NCI-H2081 (cell line): ENCODE data around the gene MAGI3.

Experiments used
- DNase-seq, 2 experiments: peaks; one replicate each; lab custom pipeline; 2025; lab: John Stamatoyannopoulos, UW

Gene MAGI3

DNA sequence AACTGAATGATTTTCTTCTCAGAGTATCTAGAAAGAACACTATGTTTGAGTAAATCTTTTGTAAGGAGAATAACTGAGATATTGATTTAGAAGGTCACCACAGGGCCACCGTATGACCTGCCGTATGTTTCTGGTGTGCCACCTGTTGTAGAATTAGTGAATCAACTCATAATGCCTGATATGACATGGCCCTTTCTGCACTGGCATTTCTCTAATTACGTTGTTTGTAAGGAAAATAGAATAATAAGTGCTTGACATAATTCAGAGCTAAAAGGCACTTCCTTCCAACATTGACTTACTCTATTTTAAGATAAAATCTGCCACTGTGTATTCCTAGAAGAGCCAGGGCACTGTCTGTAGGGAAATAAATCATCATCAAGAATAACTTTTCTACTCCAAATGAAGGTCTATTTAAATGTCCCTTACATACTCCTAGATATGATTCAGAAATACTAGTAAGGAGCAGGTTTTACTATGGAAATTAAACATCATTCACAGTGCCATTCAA is 267.3 kb downstream of the MAGI3 start:
- DNase-seq = no peak

DNA sequence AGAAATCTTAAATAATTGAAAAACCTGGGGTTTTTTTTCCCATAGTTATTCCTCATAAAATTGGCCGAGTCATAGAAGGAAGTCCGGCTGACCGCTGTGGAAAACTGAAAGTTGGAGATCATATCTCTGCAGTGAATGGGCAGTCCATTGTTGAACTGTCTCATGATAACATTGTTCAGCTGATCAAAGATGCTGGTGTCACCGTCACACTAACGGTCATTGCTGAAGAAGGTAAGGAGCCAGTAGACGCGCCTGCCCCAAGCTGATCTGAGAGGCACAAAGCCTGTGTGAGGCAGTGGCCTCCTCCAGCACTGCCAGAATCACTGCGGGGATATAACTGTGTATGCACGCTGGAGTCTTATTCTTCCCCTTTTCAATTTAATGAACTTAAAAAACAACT is 268.7 kb downstream of the MAGI3 start:
- DNase-seq = no peak

DNA sequence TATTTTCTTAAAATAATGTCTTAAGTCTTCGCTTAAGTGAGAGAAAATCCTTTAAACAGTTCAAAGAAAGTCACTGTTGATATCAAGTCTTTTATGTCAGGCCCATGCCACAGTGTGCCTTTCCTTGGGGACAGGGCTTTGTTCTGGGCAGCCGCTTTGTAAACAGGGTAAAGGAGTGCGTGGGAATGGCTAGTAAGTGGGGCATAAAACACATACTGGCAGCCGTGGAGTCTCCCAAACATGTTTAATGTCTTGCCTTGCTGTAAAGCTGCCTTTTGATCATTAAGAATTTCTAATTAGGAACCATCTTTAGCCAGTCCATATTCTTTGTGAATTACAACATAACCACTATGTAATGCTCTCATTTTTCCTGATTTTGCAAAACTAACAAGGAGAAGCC is 269.2 kb downstream of the MAGI3 start:
- no peak for DNase-seq

DNA sequence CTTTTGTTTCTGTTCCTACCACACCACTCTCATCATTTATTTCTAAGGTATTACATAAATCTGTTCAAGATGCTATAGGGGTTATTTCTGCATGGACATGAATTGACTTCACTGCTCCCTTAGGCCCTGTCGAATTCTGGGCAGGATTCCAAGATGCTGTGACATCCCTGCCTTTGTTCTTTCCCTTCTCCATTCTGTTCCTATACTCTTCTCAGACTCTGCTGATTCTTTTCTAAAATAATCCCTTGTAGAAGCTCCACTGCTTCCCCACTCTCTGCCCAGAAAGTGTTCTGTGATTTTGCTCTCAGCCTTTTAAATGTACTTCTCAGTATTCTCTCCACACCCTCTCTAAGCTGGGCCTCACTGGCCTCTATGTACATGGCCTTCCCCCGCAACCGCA is 269.8 kb downstream of the MAGI3 start:
- no peak for DNase-seq

DNA sequence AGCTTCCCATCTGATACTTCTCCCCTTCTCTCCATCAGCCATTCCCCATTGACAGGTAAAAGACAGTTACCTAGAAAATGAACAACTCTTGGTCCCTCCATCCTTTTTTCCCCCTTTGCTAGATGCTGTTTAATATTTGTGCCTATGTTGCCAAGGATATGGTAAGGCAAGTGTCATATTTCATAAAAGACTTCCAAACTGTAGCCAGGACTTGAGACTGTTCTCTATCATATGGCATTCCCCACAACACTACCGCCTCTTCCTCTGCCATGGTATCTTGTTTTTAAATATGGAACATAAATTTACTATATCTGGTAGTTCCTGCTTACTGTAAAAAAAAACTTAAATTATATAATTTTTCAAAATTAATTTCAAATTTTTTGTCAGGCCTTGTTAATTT is 271.8 kb downstream of the MAGI3 start:
- DNase-seq = no peak

DNA sequence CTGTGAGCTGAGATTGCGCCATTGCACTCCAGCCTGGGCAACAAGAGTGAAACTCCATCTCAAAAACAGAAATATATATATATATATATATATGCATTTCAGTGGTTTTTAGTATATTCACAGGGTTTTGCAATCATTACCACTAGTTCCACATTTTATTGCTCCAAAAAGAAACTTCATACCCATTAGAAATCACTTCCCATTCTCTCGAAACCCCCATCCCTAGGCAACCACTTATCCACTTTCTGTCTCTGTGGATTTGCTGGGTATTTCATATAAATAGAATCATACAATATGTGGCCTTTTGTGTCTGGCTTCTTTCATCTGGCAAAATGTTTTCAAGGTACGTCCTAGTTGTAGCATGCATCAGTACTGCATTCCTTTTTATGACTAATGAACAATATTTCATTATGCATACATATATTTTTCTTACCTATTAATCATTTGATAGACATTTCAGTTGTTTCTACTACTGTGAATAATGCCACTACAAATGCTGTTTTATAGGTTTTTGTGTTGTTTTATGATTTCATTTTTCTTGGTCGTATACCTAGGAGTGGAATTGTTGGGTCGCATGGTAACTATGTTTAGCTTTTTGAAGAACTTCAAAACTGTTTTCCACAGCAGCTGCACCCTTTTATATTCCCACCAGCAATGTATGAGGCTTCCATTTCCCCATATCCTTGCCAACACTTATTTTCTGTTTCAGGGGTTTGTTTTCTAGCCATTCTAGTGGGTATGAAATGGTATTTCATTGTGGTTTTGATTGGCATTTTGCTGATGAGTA is 273.0 kb downstream of the MAGI3 start:
- DNase-seq = no peak

DNA sequence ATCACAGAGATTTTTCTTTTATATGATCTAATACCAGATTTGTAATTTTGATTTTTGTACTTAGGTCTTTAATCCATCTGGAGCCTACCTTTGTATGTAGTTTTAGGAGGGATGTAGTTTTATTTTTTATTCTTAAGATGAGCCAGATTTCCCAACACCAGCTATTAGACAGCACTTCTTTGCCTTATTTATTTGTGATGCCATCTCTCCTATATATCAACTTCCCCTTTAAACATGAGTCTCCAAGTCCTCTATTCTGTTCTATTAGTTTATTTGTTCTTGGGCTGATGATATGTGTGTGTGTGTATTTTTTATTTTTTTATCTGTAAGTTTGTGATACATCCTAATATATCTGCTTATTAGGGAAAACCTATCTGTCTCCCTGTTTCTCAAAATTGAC is 274.8 kb downstream of the MAGI3 start:
- DNase-seq = no peak

DNA sequence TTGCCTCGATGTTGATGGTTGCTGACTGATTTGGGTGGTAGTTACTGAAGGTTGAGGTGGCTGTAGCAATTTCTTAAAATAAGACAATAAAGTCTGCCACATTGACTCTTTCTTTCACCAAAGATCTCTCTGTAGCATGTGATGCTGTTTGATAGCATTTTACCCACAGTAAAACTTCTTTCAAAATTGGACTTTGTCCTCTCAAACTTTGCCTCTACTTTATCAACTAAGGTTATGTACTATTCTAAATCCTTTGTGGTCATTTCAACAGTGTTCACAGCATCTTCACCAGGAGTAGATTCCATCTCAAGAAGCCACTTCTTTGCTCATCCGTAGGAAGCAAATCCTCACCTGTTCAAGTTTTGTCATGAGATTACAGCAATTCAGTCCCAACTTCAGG is 275.8 kb downstream of the MAGI3 start:
- no peak for DNase-seq

DNA sequence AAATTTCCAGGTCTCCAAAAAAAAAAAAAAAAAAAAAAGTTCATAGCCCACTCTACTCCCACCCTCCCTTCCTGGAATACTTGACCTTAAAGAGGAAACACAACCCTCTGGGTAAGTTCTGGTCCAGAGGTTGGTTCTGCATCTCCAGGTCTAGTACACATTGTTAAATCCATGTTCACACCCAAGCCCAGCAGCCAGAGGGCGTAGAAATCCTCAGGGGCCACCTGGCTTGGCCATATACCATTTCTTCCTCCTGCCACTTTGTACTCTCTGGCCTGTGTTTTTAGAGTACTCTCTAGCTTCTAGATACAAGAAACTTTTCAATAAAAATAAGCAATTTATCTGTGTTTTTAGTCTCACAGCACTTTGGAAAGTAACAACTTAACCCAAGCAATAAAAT is 279.7 kb downstream of the MAGI3 start:
- no peak for DNase-seq

DNA sequence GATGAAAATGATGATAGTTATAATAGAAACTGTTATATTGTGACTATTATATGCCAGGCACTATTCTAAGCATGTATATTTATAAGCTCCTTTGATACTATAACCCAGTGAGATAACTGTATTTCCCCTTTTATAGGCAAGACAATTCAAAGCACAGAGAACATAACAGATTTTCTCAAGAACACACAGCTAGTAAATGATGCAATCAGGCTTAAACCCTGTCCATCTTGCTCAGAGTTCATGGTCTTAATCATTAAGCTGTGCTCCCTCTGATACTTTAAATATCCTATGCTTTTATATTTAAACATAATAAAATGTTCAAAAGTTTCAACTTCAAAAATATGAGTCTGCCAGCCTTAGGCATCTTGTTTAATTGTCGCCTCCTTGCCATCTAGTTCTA is 280.3 kb downstream of the MAGI3 start:
- no peak for DNase-seq

DNA sequence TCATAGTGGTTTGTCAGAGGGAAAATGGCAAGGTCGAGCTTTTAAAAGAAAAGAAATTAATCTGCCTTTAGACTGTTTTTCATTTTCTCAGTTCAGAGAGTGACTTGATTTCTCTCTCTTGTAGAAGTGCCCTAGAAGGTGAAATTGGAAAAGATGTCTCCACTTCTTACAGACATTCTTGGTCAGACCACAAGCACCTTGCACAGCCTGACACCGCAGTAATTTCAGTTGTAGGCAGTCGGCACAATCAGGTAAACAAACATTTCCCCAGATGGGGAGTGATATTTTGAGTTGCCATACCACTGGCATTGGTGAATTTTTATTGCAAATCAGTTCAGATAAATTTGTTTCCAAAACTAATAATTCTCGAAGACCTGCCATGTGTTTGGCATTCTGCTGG is 282.2 kb downstream of the MAGI3 start:
- no peak for DNase-seq

DNA sequence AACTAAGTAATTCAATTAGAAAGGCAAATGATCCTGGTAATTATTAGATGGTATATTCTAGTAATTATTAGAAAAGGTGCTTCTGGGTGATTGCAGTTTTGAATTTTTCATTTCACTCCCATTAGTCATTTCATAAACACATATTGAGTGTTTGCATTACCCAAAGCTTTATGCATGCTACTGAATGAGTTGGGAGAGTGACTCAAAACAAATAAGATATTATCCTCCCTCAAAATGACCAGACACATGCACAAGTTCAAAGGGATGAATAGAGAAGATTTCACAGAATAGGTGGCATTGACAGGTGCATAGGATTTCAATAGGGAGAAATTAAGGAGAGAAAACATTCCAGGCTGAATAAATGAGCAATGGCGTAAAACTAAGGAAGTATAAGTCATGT is 284.3 kb downstream of the MAGI3 start:
- DNase-seq = no peak

DNA sequence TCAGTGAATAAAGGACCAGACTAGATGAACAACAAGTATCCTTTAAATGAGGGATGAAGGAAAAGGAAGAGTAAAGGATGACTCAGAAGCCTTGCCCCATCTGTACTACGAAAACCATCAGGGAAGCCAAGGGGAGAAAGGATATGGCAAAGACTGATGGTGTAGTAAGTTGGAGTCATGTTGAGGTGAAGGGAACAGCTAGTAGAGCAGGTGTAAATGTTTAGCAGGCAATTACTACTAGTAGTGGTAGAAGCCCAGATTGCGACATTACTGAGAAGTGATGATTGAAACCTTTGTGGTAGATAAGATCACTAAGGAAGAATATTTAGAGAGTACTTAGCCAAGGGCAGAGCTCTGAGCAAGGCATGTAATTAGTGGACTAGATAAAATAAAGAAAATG is 285.0 kb downstream of the MAGI3 start:
- DNase-seq = no peak

DNA sequence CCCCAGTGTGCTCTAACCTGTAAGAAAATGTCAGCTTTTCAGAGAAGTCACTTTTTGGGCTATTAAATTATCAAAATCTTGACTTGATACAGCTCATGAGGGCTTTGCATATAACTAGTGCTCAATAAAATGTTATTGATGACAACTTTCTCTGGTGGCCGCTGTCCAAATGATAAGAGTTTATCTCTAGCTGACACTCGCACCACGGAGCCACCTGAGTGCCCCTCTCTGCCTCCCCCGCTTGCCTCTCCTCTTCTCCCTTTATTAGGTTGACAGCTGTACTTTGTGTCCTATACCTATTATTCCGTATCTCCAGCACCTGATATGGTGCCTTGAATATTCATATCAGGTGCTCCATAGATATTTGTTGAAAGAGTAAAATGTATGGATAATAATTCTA is 286.2 kb downstream of the MAGI3 start:
- no peak for DNase-seq

DNA sequence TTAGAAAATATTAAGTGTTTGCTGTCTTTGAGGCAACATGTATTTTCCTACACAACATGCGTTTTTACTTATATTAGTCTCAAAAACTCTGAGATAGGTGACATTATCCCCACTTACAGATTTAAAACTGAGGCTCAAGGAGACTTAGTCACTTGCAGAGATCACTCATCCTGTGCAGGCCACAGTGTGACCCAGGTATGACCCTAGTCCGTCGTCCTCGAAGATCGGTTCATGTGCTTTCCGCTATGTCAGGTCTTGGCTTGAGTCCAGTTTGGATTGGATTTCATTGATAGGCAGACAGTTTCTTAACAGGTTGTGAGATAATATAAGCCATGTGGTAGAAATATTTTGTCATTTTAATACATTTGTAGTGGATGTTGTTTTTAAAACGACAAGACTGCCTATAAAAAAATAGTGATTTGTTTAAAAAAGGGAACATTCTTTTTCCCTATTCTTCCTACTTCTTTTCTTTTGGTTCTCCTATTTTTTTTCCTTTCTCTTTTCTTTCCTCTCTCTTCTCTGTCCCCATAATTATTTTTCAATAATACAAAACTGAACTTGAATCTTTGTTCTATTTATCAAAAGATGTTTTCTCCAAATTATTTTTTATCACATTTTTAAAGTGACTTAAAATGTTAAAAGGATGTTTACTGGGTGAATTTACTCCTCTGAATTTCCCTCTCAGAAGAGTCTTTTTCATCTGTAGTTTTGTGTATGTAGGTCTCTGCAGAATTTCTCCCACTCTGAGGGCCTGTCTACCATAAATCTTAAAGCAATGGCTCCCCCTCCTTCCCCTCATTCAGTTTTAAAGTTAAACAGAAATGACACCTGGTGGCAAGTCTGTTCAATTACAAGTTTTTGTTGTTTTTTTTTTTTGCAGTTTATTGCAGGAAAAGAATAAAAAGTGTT is 287.2 kb downstream of the MAGI3 start:
- peak; percentile 34 to 38 for DNase-seq

DNA sequence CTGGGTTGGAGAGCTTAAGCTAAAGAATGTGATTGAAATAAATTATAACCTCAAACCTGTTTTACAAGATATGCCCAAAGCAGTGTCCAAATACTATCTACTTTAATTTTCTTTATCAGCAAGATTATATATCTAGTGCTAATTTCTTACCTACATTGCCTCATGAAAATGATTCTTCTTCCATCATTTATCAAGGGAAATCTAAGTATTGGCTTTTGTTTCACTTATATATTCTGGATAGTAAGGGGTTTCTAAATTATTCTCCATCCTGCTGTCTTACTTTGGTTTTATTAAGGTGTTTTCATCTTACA is 287.8 kb downstream of the MAGI3 start:
- no peak for DNase-seq

DNA sequence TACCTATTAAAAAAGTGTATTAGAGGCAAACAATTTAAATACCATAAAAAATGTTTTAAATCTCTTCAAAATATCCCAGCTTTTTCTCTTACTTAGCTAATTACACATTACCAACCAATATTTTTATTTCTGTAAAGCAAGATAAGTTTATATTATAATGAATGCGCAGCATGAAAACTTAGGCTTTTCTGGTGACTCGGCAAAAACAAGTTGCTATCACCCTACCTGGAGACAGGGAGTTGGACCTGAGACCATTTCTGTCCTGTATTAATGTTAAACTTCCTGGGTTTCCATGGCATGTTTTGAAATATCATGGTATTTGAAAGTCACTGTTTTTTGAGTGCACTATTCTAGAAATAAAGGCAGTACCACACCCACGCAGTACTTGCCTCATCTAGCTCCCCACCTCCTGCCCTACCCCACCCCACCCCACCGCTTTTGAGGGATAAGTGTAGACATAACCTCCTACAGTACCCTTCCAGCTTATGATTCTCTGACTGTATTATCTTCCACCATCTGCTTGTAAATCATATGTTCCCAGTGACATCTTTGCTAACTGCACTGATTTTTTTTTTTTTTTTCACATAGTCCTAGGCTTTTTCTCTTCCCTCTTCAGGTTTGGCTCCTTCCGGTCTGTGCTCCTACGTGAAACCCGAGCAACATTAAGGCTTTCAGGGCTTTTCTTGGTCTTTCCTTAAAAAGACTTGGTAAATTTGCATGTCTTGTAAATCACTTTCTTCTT is 291.5 kb downstream of the MAGI3 start:
- DNase-seq = no peak

DNA sequence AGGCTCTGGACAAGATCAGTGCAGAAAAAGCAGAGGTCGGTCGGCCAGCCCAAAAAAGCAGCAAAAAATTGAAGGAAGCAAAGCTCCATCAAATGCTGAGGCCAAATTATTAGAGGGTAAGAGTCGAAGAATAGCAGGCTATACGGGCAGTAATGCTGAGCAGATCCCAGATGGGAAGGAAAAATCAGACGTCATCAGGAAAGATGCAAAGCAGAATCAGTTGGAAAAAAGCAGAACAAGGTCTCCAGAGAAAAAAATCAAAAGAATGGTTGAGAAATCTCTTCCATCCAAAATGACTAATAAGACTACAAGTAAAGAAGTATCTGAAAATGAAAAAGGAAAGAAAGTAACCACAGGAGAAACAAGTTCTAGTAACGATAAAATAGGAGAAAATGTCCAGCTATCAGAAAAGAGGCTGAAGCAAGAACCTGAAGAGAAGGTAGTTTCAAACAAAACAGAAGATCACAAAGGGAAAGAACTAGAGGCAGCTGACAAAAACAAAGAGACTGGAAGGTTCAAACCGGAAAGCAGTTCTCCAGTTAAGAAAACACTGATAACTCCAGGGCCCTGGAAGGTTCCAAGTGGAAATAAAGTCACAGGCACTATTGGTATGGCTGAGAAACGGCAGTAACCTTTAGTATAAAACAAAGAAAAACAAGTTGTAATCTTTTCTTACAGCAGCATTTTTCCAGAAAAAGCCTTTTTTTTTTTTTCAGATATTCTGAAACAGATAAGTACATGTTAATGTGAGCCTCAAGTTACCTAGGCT is 293.3 kb downstream of the MAGI3 start:
- no peak for DNase-seq

DNA sequence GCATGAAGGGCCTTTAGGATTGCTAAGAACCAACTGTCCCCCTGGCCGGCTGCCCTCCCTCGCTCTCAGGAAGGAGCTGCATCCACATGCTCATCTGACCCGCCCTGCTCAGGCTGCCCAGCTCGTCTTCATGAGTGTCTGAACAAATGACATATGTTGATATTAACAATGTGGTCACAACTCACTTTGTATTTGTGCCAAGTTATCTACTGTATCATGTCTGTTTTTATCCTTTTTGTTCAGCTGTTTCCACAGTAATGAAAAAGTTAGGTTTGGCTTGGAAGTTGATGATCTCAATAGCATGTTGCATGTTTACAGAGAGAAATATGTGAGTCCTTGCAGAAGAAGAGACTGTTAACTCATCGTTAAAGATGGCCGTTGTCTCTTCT is 293.8 kb downstream of the MAGI3 start:
- no peak for DNase-seq

DNA sequence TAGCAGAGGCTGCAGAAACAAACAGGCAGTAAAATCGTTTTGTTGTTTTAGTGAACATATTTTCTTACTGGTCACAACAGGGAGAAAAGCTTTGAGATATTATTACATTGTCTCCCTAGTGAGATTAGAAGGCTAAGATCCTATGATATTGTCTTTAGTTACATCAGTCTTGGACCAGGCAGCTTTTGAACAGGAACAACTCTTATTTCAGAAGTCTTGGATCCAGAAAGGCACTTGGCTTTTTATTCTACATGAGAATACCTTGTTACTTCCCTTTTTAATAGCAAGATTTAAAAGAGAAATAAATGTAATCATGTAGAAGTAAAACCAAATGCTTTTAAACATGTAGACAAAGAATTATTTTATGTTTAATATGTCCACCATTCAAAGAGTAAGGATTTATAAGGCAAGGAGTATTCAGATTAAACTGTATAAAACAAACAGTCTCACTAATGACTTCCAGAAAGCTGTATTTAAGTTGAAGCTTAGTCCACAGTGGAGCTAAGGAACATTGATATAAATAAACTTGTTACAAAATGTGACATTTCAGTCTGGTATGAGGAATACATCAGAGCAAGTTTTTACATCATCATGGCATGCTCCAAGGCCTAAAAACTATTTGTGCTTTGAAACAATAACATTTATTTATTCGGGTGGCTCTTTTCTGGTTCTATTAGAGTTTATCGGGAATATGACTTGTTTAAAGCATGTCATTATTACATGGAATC is 296.7 kb downstream of the MAGI3 start:
- DNase-seq = no peak

DNA sequence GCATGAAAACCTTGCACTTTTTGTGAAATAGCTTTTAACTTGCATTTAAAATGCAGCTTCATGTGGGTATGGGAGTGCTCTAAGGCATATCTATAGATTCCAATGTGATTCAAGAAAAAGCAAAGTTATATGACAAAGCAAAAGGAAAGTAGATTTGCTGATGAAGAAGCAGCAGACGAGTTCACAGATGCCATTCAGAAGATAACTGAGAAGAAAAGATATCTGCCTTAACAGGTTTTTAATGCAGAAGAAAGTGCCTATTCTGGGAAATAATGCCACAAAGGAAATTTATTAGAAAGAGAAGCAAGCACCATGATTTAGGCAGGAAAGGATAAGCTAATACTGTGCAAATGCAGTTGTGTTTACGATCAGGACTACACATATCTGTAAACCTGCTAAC is 300.9 kb downstream of the MAGI3 start:
- no peak for DNase-seq
